ENCODE data around the gene BRIP1.

DNA sequence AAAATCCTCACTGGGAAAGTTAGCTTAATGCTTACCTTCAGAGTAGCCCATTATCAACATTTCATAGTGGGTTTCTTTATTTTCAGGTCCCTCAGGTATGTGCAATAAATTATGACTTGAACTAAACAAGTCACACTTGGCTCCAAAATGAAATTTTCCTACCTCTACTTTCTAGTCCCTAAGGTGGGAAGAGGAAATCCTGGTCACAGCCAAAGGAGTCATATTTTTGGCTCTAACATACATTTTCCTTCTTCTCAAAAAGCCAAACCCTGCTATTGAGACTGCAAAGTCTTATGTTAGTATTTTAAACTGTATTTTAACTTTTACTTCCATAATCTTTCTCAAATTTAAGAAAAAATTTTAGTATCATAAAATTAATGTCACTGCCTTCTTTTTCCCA, 128.9 kb downstream of the BRIP1 start:
- TF ChIP-seq, protein P1, sequence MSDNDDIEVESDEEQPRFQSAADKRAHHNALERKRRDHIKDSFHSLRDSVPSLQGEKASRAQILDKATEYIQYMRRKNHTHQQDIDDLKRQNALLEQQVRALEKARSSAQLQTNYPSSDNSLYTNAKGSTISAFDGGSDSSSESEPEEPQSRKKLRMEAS (IDR thresholded peaks at IDR 0.05; ENCODE audit: low read depth, low read length) = no peak
- TF ChIP-seq, protein P2, sequence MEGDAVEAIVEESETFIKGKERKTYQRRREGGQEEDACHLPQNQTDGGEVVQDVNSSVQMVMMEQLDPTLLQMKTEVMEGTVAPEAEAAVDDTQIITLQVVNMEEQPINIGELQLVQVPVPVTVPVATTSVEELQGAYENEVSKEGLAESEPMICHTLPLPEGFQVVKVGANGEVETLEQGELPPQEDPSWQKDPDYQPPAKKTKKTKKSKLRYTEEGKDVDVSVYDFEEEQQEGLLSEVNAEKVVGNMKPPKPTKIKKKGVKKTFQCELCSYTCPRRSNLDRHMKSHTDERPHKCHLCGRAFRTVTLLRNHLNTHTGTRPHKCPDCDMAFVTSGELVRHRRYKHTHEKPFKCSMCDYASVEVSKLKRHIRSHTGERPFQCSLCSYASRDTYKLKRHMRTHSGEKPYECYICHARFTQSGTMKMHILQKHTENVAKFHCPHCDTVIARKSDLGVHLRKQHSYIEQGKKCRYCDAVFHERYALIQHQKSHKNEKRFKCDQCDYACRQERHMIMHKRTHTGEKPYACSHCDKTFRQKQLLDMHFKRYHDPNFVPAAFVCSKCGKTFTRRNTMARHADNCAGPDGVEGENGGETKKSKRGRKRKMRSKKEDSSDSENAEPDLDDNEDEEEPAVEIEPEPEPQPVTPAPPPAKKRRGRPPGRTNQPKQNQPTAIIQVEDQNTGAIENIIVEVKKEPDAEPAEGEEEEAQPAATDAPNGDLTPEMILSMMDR (IDR thresholded peaks at IDR 0.05; ENCODE audit: low read depth, low read length) = no peak
- TF ChIP-seq POLR2A (IDR thresholded peaks at IDR 0.05; ENCODE audit: extremely low read depth, insufficient read length) = no peak

Data from NB4 (cell line).